SK-N-MC (cell line): ENCODE results near the gene XIST.
"Not testable (repeated sequence)": the region's sequence is repeated elsewhere in the genome, so short reads cannot be mapped to it uniquely, and the experiment has no call there.

ENCODE experiments used
- DNase-seq: peaks from one replicate; pipeline ENCODE4 v3.0.0-alpha.2; 2011; ENCODE audit warnings: low read depth, low spot score
- H3K27ac ChIP-seq: fragments of 200-600 bp; sonication (generic); 2 replicates; pipeline ENCODE4 v1.5.1; 2016; ENCODE audit warnings: mixed run types
- H3K36me3 ChIP-seq: fragments of 200-600 bp; sonication (generic); 2 replicates; pipeline ENCODE4 v1.6.1; 2017; ENCODE audit warnings: antibody characterized with exemption, low read length, mixed read lengths; ENCODE audit not compliant: insufficient read depth
- H3K4me3 ChIP-seq: fragments of 200-600 bp; sonication (generic); 2 replicates; pipeline ENCODE4 v1.5.1; 2016
- H3K9ac ChIP-seq: fragments of 200-600 bp; sonication (generic); 2 replicates; pipeline ENCODE4 v1.8.0; 2017; ENCODE audit warnings: mixed run types, mixed read lengths; ENCODE audit not compliant: insufficient read length
- H3K9me3 ChIP-seq: fragments of 200-600 bp; sonication (generic); 2 replicates; pipeline ENCODE4 v1.6.1; 2017; ENCODE audit warnings: low read depth, mild to moderate bottlenecking, antibody characterized with exemption, low read length, moderate library complexity, mixed read lengths
- EZH2 ChIP-seq: fragments of 200-600 bp; sonication (generic); IDR thresholded peaks from one replicate; pipeline ENCODE4 v1.6.1; 2017; ENCODE audit warnings: antibody characterized with exemption
- FOXP2 ChIP-seq: optimal IDR thresholded peaks from 2 replicates; pipeline ENCODE3; 2011; ENCODE audit warnings: mild to moderate bottlenecking, moderate library complexity; ENCODE audit not compliant: insufficient read depth; ENCODE audit errors: extremely low read length, control extremely low read depth
- POLR2AphosphoS5 ChIP-seq: IDR thresholded peaks from 2 replicates; pipeline ENCODE4 v1.6.1; 2012; ENCODE audit warnings: mild to moderate bottlenecking, low read depth, low read length, borderline replicate concordance

Gene XIST

GRCh38 chrX:73821921-73822559 is 30.5 kb downstream of the XIST start:
- no peaks in the 10 kb centered on the region for H3K9me3 ChIP-seq
- TF ChIP-seq POLR2AphosphoS5, result no peak
- no peak for TF ChIP-seq EZH2
- TF ChIP-seq FOXP2, result no peak
- H3K9ac ChIP-seq, result no peak overlapping the region
- no peak overlapping the region for H3K4me3 ChIP-seq
- no peak overlapping the region for H3K27ac ChIP-seq
- DNase-seq, result no peak
- peaks cover 36% of the 10 kb centered on the region for H3K36me3 ChIP-seq

- not testable (repeated sequence) for H3K9ac ChIP-seq, H3K27ac ChIP-seq, DNase-seq
These were observed 32.5 kb downstream of the XIST start for GRCh38 chrX:73819864-73820558.

GRCh38 chrX:73818200-73819116 is 34.1 kb downstream of the XIST start:
- H3K27ac ChIP-seq, result no peak overlapping the region

More at GRCh38 chrX:73819864-73820558, 32.5 kb downstream of the XIST start:
- peaks cover 17% of the 10 kb centered on the region for H3K36me3 ChIP-seq
- not testable (repeated sequence) for H3K9me3 ChIP-seq, H3K4me3 ChIP-seq

GRCh38 chrX:73817393-73818199 is 34.9 kb downstream of the XIST start:
- Histone ChIP-seq H3K4me3 (no peak overlapping the region), H3K27ac (no peak overlapping the region), H3K36me3 (no peaks in the 10 kb centered on the region; the same call in 1 of the 2 replicates), H3K9me3 (no peaks in the 10 kb centered on the region), H3K9ac (no peak overlapping the region)
- TF ChIP-seq FOXP2 (no peak), POLR2AphosphoS5 (no peak), EZH2 (no peak)
- no peak for DNase-seq

More at GRCh38 chrX:73818200-73819116, 34.1 kb downstream of the XIST start:
- H3K4me3 ChIP-seq, result no peak overlapping the region
- no peaks in the 10 kb centered on the region for H3K9me3 ChIP-seq
- TF ChIP-seq EZH2, result no peak
- TF ChIP-seq FOXP2, result no peak
- TF ChIP-seq POLR2AphosphoS5, result no peak
- no peak overlapping the region for H3K9ac ChIP-seq
- H3K36me3 ChIP-seq, result peaks cover 4% of the 10 kb centered on the region; the same call in 1 of the 2 replicates
- DNase-seq, result no peak

GRCh38 chrX:73812256-73812655 is 40.3 kb downstream of the XIST start:
- Histone ChIP-seq H3K9me3 (no peaks in the 10 kb centered on the region), H3K4me3 (no peak overlapping the region), H3K36me3 (no peaks in the 10 kb centered on the region), H3K9ac (no peak overlapping the region), H3K27ac (no peak overlapping the region)
- no peak for DNase-seq
- TF ChIP-seq EZH2 (no peak), POLR2AphosphoS5 (no peak), FOXP2 (no peak)

- not testable (repeated sequence) for DNase-seq, H3K36me3 ChIP-seq, H3K9ac ChIP-seq, H3K9me3 ChIP-seq, H3K27ac ChIP-seq, H3K4me3 ChIP-seq
These were observed 48.4 kb downstream of the XIST start for GRCh38 chrX:73804109-73804508.

- Histone ChIP-seq H3K36me3 (no peaks in the 10 kb centered on the region), H3K4me3 (no peak overlapping the region), H3K9ac (no peak overlapping the region), H3K27ac (no peak overlapping the region), H3K9me3 (no peaks in the 10 kb centered on the region)
- TF ChIP-seq FOXP2, result no peak
- no peak for DNase-seq
These were observed 52.6 kb downstream of the XIST start for GRCh38 chrX:73799888-73800287.

- H3K9me3 ChIP-seq, H3K9ac ChIP-seq, DNase-seq, H3K4me3 ChIP-seq, H3K27ac ChIP-seq, H3K36me3 ChIP-seq: not testable (repeated sequence)
These were observed 60.0 kb downstream of the XIST start for GRCh38 chrX:73792511-73792910.
